ENCODE results near the gene SOCS1. TPM values are rescaled to one million over a fixed set of nuclear protein-coding genes. Genes with fewer than 3 reads are reported as not detected.

SOCS1 gene
- polyA plus RNA-seq, 1 of the 3 experiments (the other 2 are of a cell fraction): 8.6 TPM

DNA sequence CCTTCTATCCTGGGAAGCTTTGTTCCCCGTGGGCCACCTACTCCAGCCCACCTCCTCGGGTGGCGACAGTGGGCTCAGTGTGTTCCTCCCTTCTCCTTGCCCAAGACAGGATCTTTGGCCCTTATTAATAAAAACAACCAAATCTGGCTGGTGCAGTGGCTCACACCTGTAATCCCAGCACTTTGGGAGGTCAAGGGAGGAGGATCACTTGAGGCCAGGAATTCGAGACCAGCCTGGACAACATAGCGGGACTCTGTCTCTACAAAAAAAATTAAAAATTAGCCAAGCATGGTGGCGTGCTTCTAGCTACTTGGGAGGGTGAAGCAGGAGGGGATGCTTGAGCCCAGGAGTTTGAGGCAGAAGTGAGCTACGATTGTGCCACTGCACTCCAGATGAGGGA is 42.2 kb downstream of the SOCS1 start:
- Histone ChIP-seq H3K36me3 (replicated peaks in 1 of 2; ENCODE audit: control insufficient read depth in 1 of 2, insufficient read depth in 2 of 2, low read length in 1 of 2) (no peaks in the 10 kb centered on the region), H2AFZ (ENCODE audit: low read depth) (no peak overlapping the region), H3K9me2 (no peaks in the 10 kb centered on the region), H4K20me1 (ENCODE audit: insufficient read depth) (no peaks in the 10 kb centered on the region), H3F3A (replicated peaks; ENCODE audit: insufficient read depth) (no peaks in the 10 kb centered on the region), H3K9ac (no peak overlapping the region), H3K79me2 (ENCODE audit: insufficient read depth) (no peaks in the 10 kb centered on the region), H3K9me3 (no peaks in the 10 kb centered on the region; the same call in 1 of the 2 replicates), H3K27me3 (ENCODE audit: insufficient read depth) (no peaks in the 10 kb centered on the region), H3K4me1 (ENCODE audit: control insufficient read depth in 1 of 2, insufficient read depth in 2 of 2, low read depth in 1 of 2, low read length in 1 of 2) (peaks cover 0 to 3% of the 10 kb centered on the region in 2 experiments; a peak in 1 of 4 replicates), H3K27ac (ENCODE audit: low read depth in 2 of 2, low read length in 1 of 2) (no peak overlapping the region), H3K4me3 (ENCODE audit: low read depth in 2 of 2, low read length in 1 of 2) (no peak overlapping the region), H3K4me2 (no peak overlapping the region)
- WGBS (ENCODE audit: low lambda C conversion rate): 87% methylated on average over 7 of the region's 7 CpGs
- DNase-seq: no peak
- CTCF ChIA-PET: interaction anchor here (0.6 to 1.2 kb wide), 2 partner anchors 42 to 249 kb away, joined by 3 to 4 read pairs; partner anchors contain the start of gene SOCS1
- POLR2A ChIA-PET: interaction anchor here (1.0 kb wide), 1 partner anchor 145 kb away, joined by 3 read pairs; no protein-coding TSS in a partner anchor
- TF ChIP-seq, protein P1, sequence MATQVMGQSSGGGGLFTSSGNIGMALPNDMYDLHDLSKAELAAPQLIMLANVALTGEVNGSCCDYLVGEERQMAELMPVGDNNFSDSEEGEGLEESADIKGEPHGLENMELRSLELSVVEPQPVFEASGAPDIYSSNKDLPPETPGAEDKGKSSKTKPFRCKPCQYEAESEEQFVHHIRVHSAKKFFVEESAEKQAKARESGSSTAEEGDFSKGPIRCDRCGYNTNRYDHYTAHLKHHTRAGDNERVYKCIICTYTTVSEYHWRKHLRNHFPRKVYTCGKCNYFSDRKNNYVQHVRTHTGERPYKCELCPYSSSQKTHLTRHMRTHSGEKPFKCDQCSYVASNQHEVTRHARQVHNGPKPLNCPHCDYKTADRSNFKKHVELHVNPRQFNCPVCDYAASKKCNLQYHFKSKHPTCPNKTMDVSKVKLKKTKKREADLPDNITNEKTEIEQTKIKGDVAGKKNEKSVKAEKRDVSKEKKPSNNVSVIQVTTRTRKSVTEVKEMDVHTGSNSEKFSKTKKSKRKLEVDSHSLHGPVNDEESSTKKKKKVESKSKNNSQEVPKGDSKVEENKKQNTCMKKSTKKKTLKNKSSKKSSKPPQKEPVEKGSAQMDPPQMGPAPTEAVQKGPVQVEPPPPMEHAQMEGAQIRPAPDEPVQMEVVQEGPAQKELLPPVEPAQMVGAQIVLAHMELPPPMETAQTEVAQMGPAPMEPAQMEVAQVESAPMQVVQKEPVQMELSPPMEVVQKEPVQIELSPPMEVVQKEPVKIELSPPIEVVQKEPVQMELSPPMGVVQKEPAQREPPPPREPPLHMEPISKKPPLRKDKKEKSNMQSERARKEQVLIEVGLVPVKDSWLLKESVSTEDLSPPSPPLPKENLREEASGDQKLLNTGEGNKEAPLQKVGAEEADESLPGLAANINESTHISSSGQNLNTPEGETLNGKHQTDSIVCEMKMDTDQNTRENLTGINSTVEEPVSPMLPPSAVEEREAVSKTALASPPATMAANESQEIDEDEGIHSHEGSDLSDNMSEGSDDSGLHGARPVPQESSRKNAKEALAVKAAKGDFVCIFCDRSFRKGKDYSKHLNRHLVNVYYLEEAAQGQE (IDR thresholded peaks at IDR 0.05; ENCODE audit: low read depth, low read length): no peak
- TF ChIP-seq, protein P2, sequence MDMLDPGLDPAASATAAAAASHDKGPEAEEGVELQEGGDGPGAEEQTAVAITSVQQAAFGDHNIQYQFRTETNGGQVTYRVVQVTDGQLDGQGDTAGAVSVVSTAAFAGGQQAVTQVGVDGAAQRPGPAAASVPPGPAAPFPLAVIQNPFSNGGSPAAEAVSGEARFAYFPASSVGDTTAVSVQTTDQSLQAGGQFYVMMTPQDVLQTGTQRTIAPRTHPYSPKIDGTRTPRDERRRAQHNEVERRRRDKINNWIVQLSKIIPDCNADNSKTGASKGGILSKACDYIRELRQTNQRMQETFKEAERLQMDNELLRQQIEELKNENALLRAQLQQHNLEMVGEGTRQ (IDR thresholded peaks at IDR 0.05; ENCODE audit: borderline replicate concordance, low read depth, low read length): no peak
- TF ChIP-seq, protein P3, sequence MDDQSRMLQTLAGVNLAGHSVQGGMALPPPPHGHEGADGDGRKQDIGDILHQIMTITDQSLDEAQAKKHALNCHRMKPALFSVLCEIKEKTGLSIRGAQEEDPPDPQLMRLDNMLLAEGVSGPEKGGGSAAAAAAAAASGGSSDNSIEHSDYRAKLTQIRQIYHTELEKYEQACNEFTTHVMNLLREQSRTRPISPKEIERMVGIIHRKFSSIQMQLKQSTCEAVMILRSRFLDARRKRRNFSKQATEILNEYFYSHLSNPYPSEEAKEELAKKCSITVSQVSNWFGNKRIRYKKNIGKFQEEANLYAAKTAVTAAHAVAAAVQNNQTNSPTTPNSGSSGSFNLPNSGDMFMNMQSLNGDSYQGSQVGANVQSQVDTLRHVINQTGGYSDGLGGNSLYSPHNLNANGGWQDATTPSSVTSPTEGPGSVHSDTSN (IDR thresholded peaks at IDR 0.05): no peak
- TF ChIP-seq YY1 (IDR thresholded peaks at IDR 0.05; ENCODE audit: low read depth) (no peak), ZBTB33 (IDR thresholded peaks at IDR 0.05; ENCODE audit: borderline replicate concordance, low read depth) (no peak), TEAD4 (IDR thresholded peaks at IDR 0.05; ENCODE audit: borderline replicate concordance, insufficient read depth) (no peak), EP300 (IDR thresholded peaks at IDR 0.05; ENCODE audit: borderline replicate concordance in 1 of 2, low read depth in 1 of 2, low read length in 1 of 2) (no peak), GATA2 (CRISPR knock-in tag; IDR thresholded peaks at IDR 0.05) (no peak), FOXM1 (IDR thresholded peaks at IDR 0.05; ENCODE audit: low read depth) (no peak), EZH2phosphoT487 (IDR thresholded peaks at IDR 0.05; ENCODE audit: borderline replicate concordance, low read depth) (no peak)
- TF ChIP-seq, protein P4, sequence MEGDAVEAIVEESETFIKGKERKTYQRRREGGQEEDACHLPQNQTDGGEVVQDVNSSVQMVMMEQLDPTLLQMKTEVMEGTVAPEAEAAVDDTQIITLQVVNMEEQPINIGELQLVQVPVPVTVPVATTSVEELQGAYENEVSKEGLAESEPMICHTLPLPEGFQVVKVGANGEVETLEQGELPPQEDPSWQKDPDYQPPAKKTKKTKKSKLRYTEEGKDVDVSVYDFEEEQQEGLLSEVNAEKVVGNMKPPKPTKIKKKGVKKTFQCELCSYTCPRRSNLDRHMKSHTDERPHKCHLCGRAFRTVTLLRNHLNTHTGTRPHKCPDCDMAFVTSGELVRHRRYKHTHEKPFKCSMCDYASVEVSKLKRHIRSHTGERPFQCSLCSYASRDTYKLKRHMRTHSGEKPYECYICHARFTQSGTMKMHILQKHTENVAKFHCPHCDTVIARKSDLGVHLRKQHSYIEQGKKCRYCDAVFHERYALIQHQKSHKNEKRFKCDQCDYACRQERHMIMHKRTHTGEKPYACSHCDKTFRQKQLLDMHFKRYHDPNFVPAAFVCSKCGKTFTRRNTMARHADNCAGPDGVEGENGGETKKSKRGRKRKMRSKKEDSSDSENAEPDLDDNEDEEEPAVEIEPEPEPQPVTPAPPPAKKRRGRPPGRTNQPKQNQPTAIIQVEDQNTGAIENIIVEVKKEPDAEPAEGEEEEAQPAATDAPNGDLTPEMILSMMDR (IDR thresholded peaks at IDR 0.05): no peak
